ENCODE measurements around the gene VEZT.
A peak's percentile ranks its signal among the peaks of the same experiment; 100 is the strongest.

Gene VEZT, protein sequence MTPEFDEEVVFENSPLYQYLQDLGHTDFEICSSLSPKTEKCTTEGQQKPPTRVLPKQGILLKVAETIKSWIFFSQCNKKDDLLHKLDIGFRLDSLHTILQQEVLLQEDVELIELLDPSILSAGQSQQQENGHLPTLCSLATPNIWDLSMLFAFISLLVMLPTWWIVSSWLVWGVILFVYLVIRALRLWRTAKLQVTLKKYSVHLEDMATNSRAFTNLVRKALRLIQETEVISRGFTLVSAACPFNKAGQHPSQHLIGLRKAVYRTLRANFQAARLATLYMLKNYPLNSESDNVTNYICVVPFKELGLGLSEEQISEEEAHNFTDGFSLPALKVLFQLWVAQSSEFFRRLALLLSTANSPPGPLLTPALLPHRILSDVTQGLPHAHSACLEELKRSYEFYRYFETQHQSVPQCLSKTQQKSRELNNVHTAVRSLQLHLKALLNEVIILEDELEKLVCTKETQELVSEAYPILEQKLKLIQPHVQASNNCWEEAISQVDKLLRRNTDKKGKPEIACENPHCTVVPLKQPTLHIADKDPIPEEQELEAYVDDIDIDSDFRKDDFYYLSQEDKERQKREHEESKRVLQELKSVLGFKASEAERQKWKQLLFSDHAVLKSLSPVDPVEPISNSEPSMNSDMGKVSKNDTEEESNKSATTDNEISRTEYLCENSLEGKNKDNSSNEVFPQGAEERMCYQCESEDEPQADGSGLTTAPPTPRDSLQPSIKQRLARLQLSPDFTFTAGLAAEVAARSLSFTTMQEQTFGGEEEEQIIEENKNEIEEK

DNA sequence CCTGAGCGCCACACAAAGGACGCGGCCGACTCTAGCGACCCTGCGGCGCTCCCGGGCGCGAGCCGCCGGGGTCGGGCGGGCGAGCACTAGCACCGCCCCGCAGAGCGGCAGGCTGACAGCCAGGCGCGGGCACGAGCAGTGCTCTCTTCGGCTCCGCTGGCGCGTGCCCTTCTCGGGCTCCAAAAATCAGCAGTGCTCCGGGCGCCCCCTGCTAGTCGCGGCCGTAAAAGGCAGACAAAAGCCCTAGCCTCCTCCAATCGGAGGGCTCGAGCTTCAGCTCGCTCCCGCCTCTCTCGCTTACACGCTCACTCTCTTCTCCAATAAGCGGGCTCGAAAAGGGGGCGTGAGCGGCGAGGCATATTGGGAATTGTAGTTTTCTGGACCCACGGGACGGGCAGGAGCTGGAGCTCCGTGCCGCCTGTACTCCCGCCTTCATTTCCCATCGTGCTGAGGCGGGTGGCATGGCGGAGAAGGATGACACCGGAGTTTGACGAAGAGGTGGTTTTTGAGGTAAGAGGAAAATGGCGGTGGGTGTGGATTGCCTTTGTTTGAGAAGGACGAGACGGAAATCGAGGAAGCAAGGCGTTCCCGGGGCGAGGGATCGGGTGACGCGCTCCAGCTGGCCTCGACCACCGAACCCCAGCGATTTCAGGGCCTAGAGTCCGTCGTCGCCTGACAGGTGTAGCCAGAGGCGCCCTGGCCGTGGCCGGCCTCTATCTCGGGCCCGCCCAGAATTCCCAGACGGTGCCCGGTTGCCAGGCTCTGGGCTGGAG lies at the start of gene VEZT, which contains the start of gene FGD6:
TSS of gene VEZT (plus strand) at position 431 of the 773 bp plus-strand sequence. CDS start at position 475, 44 bp downstream.
TSS of gene FGD6 (minus strand) at position 91 of the 773 bp plus-strand sequence. CDS start 227 bp downstream, outside the sequence.
- peak within 1 kb of the TSS; percentile 94 for H3K27ac ChIP-seq (ENCODE audit: low read depth, low read length, poor library complexity, severe bottlenecking)
- H2AFZ ChIP-seq (ENCODE audit: low read length) = peak within 1 kb of the TSS; percentile 70
- H3K9me3 ChIP-seq (ENCODE audit: low read length) = no peaks in the 10 kb centered on the region
- peak within 1 kb of the TSS; percentile 85 for H3K9ac ChIP-seq (ENCODE audit: low read length)
- H3K36me3 ChIP-seq (ENCODE audit: insufficient read depth, low read length) = peaks cover 11% of the 10 kb centered on the region; the same call in 1 of the 2 replicates
- H3K27me3 ChIP-seq (ENCODE audit: insufficient read depth, low read length) = no peaks in the 10 kb centered on the region
- H3F3A ChIP-seq (ENCODE audit: insufficient read depth, low read length) = no peaks in the 10 kb centered on the region
- no peaks in the 10 kb centered on the region for H3K9me2 ChIP-seq (ENCODE audit: low read depth, low read length)
- H3K4me1 ChIP-seq (ENCODE audit: insufficient read depth, low read length, severe bottlenecking) = peaks cover 35% of the 10 kb centered on the region
- peak within 1 kb of the TSS; percentile 90 for H3K4me2 ChIP-seq (ENCODE audit: low read length)
- H3K79me2 ChIP-seq (ENCODE audit: insufficient read depth, low read length) = peaks cover 41% of the 10 kb centered on the region
- TF ChIP-seq, protein P1, sequence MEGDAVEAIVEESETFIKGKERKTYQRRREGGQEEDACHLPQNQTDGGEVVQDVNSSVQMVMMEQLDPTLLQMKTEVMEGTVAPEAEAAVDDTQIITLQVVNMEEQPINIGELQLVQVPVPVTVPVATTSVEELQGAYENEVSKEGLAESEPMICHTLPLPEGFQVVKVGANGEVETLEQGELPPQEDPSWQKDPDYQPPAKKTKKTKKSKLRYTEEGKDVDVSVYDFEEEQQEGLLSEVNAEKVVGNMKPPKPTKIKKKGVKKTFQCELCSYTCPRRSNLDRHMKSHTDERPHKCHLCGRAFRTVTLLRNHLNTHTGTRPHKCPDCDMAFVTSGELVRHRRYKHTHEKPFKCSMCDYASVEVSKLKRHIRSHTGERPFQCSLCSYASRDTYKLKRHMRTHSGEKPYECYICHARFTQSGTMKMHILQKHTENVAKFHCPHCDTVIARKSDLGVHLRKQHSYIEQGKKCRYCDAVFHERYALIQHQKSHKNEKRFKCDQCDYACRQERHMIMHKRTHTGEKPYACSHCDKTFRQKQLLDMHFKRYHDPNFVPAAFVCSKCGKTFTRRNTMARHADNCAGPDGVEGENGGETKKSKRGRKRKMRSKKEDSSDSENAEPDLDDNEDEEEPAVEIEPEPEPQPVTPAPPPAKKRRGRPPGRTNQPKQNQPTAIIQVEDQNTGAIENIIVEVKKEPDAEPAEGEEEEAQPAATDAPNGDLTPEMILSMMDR (IDR thresholded peaks at IDR 0.05; ENCODE audit: low read length) = peak; percentile 65
- no peak for TF ChIP-seq EZH2 (IDR thresholded peaks at IDR 0.05; ENCODE audit: borderline replicate concordance, low read length)
- peak within 1 kb of the TSS; percentile 86 for H3K4me3 ChIP-seq (ENCODE audit: low read depth, low read length, poor library complexity, severe bottlenecking)
- no peaks in the 10 kb centered on the region for H4K20me1 ChIP-seq (ENCODE audit: insufficient read depth, low read length)

DNA sequence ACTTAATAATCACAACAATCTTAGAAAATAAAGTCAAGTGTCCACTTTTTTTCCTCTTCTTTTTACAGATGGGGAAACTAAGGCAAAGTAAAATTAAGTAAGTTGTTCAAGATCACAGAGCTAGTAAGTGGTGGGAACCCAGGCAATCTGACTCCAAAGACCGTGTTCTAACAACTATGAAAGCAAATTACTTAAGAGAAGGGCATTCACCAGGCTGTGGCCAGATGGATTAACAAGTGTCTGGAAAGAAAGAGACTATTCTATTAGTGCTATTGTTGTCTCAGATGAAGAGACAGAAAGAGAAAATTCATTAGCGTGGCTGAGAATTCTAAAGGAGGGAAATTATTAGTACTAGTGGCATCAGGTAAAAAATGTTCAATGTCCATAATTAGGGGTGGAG lies 48.9 kb upstream of the VEZT start:
- H3K9me2 ChIP-seq (ENCODE audit: low read depth, low read length) = no peaks in the 10 kb centered on the region
- TF ChIP-seq, protein P1 (IDR thresholded peaks at IDR 0.05; ENCODE audit: low read length) = no peak
- no peak for TF ChIP-seq EZH2 (IDR thresholded peaks at IDR 0.05; ENCODE audit: borderline replicate concordance, low read length)
- H3K36me3 ChIP-seq (ENCODE audit: insufficient read depth, low read length) = no peaks in the 10 kb centered on the region
- H3K79me2 ChIP-seq (ENCODE audit: insufficient read depth, low read length) = no peaks in the 10 kb centered on the region
- no peaks in the 10 kb centered on the region for H4K20me1 ChIP-seq (ENCODE audit: insufficient read depth, low read length)
- H3K4me3 ChIP-seq (ENCODE audit: low read depth, low read length, poor library complexity, severe bottlenecking) = no peak overlapping the region
- no peak overlapping the region for H2AFZ ChIP-seq (ENCODE audit: low read length)
- H3K9me3 ChIP-seq (ENCODE audit: low read length) = no peaks in the 10 kb centered on the region
- H3K27ac ChIP-seq (ENCODE audit: low read depth, low read length, poor library complexity, severe bottlenecking) = no peak overlapping the region
- no peaks in the 10 kb centered on the region for H3K4me1 ChIP-seq (ENCODE audit: insufficient read depth, low read length, severe bottlenecking)
- no peaks in the 10 kb centered on the region for H3K27me3 ChIP-seq (ENCODE audit: insufficient read depth, low read length)
- H3F3A ChIP-seq (ENCODE audit: insufficient read depth, low read length) = no peaks in the 10 kb centered on the region
- H3K9ac ChIP-seq (ENCODE audit: low read length) = no peak overlapping the region
- H3K4me2 ChIP-seq (ENCODE audit: low read length) = no peak overlapping the region

DNA sequence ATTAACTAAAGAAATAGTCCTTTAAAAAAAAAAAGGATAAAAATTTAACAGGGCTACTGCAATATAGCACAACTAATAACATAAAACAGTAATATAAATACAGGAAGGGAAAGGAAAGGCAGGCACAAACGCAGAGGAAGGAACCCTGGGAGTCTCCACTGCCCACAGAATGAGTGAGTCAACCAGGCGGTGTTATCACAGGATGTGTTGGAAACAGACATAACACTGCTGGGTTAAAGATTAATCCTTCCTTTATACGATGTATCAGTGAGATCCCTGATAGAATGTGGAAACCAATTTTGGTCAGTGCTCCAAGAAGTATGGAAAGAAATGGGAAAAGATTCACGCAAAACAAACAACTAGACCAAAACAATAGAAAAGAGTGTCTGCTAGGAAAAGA lies 48.2 kb upstream of the VEZT start:
- Histone ChIP-seq H3K36me3 (ENCODE audit: insufficient read depth, low read length) (no peaks in the 10 kb centered on the region), H3K79me2 (ENCODE audit: insufficient read depth, low read length) (no peaks in the 10 kb centered on the region), H3K9me3 (ENCODE audit: low read length) (no peaks in the 10 kb centered on the region), H3K27ac (ENCODE audit: low read depth, low read length, poor library complexity, severe bottlenecking) (no peak overlapping the region), H3K9me2 (ENCODE audit: low read depth, low read length) (no peaks in the 10 kb centered on the region), H3K4me2 (ENCODE audit: low read length) (no peak overlapping the region), H2AFZ (ENCODE audit: low read length) (no peak overlapping the region), H3F3A (ENCODE audit: insufficient read depth, low read length) (no peaks in the 10 kb centered on the region), H4K20me1 (ENCODE audit: insufficient read depth, low read length) (no peaks in the 10 kb centered on the region), H3K4me1 (ENCODE audit: insufficient read depth, low read length, severe bottlenecking) (no peaks in the 10 kb centered on the region), H3K27me3 (ENCODE audit: insufficient read depth, low read length) (no peaks in the 10 kb centered on the region), H3K9ac (ENCODE audit: low read length) (no peak overlapping the region), H3K4me3 (ENCODE audit: low read depth, low read length, poor library complexity, severe bottlenecking) (no peak overlapping the region)
- no peak for TF ChIP-seq EZH2 (IDR thresholded peaks at IDR 0.05; ENCODE audit: borderline replicate concordance, low read length)
- TF ChIP-seq, protein P1 (IDR thresholded peaks at IDR 0.05; ENCODE audit: low read length) = no peak

Data from OCI-LY1 (cell line).